ENCODE measurements around the gene PPP4R3B. TPM values are rescaled to one million over a fixed set of nuclear protein-coding genes. Genes with fewer than 3 reads are reported as not detected.
A peak's percentile ranks its signal among the peaks of the same experiment; 100 is the strongest.

The PPP4R3B gene
- total and polyA plus RNA-seq, 2 of the 13 experiments (the other 11 are each of a cell fraction or from before 2014, with no cell fraction given), result 24.2 to 53.0 TPM

- TF ChIP-seq ZNF225 (CRISPR knock-in tag; IDR thresholded peaks at IDR 0.05) (no peak), TERF1 (CRISPR knock-in tag; IDR thresholded peaks at IDR 0.05) (no peak), NCOA1 (CRISPR knock-in tag; IDR thresholded peaks at IDR 0.05) (0 out of 2 replicates have a peak, but pooled peaks have one; percentile 32), JUN (CRISPR knock-in tag; IDR thresholded peaks at IDR 0.05) (0 out of 2 replicates have a peak, but pooled peaks have one; percentile 9), ZBTB21 (CRISPR knock-in tag; IDR thresholded peaks at IDR 0.05) (no peak), ZNF766 (CRISPR knock-in tag; IDR thresholded peaks at IDR 0.05; ENCODE audit: borderline replicate concordance) (no peak), ZFP91 (CRISPR knock-in tag; IDR thresholded peaks at IDR 0.05; ENCODE audit: borderline replicate concordance) (no peak; the same call in 1 of the 2 replicates), E2F1 (CRISPR knock-in tag; IDR thresholded peaks at IDR 0.05) (no peak), SIX4 (CRISPR knock-in tag; IDR thresholded peaks at IDR 0.05) (no peak), ZNF777 (CRISPR knock-in tag; IDR thresholded peaks at IDR 0.05) (peak; percentile 42; the same call in 1 of the 2 replicates), ZNF276 (CRISPR knock-in tag; IDR thresholded peaks at IDR 0.05; ENCODE audit: low read depth) (peak; percentile 48; the same call in 1 of the 2 replicates), ZNF33B (CRISPR knock-in tag; IDR thresholded peaks at IDR 0.05) (0 out of 2 replicates have a peak, but pooled peaks have one; percentile 11), HES4 (CRISPR knock-in tag; IDR thresholded peaks at IDR 0.05; ENCODE audit: borderline replicate concordance) (0 out of 2 replicates have a peak, but pooled peaks have one; percentile 42), MTERF4 (CRISPR knock-in tag; IDR thresholded peaks at IDR 0.05) (peak; percentile 77; the same call in 1 of the 2 replicates), ZNF569 (CRISPR knock-in tag; IDR thresholded peaks at IDR 0.05; ENCODE audit: borderline replicate concordance) (0 out of 2 replicates have a peak, but pooled peaks have one; percentile 23), NFE2 (CRISPR knock-in tag; IDR thresholded peaks at IDR 0.05) (no peak), SP1 (IDR thresholded peaks at IDR 0.05) (no peak), SP1 (CRISPR knock-in tag; IDR thresholded peaks at IDR 0.05) (no peak), ZNF235 (CRISPR knock-in tag; IDR thresholded peaks at IDR 0.05; ENCODE audit: borderline replicate concordance) (peak; percentile 14; the same call in 1 of the 2 replicates), ZNF598 (CRISPR knock-in tag; IDR thresholded peaks at IDR 0.05; ENCODE audit: borderline replicate concordance) (peak; percentile 38; the same call in 1 of the 2 replicates), GLI4 (CRISPR knock-in tag; IDR thresholded peaks at IDR 0.05; ENCODE audit: borderline replicate concordance) (no peak)
These were observed 97.2 kb downstream of the PPP4R3B start (continued) for GRCh38 chr2:55519938-55520885.
